PFSK-1 (cell line): ENCODE results near the gene ZNF428.

Source experiments
- FOXP2 ChIP-seq: optimal IDR thresholded peaks from 2 replicates; pipeline ENCODE3; 2011; ENCODE audit warnings: borderline replicate concordance, control low read depth, inconsistent platforms; ENCODE audit not compliant: insufficient read depth; ENCODE audit errors: extremely low read length, extremely low read depth
- POLR2AphosphoS5 ChIP-seq: IDR thresholded peaks from 2 replicates; pipeline ENCODE4 v1.6.1; 2012; ENCODE audit warnings: low read depth, mild to moderate bottlenecking, control low read depth, low read length, moderate library complexity
- SIN3A ChIP-seq: IDR thresholded peaks from 2 replicates; pipeline ENCODE4 v1.6.1; 2012; ENCODE audit warnings: mild to moderate bottlenecking, low read length, moderate library complexity, borderline replicate concordance; ENCODE audit not compliant: insufficient read depth
- TAF1 ChIP-seq: IDR thresholded peaks from 2 replicates; pipeline ENCODE4 v1.6.1; 2012; ENCODE audit warnings: low read length, control low read depth, borderline replicate concordance; ENCODE audit not compliant: insufficient read depth
- TF ChIP-seq, protein P1 (sequence below), 2 experiments: IDR thresholded peaks; 2 replicates each; pipeline versions ENCODE4 v1.6.1 to v1.8.0; 2011 to 2012; ENCODE audit warnings: low read depth in 2 of 2, low read length in 2 of 2, control low read depth in 1 of 2, inconsistent platforms in 1 of 2, mild to moderate bottlenecking in 1 of 2, moderate library complexity in 1 of 2; ENCODE audit not compliant: insufficient read depth in 1 of 2

The ZNF428 gene

DNA sequence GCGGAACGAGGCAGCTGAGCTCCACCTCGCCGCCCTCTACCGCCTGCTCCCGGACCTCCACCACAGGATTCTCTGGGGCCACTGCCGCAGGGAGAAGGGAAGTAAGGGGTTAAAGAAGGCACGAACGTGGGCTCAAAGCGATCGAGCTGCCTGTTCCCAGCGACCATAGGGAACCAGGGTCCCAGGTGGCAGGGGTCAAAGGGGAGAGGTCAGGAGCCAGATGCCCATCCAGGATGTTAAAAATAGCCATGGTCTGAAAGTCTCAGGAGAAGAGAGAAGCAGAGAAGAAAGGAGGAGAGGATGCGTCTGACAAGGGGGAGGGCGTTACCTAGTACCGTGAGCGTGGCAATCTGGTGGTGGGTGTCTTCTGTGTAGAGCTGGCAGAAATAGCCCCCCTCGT lies 7.4 kb upstream of the ZNF428 start:
- TF ChIP-seq FOXP2 (no peak), POLR2AphosphoS5 (no peak), SIN3A (no peak), TAF1 (no peak)
- TF ChIP-seq, protein P1, sequence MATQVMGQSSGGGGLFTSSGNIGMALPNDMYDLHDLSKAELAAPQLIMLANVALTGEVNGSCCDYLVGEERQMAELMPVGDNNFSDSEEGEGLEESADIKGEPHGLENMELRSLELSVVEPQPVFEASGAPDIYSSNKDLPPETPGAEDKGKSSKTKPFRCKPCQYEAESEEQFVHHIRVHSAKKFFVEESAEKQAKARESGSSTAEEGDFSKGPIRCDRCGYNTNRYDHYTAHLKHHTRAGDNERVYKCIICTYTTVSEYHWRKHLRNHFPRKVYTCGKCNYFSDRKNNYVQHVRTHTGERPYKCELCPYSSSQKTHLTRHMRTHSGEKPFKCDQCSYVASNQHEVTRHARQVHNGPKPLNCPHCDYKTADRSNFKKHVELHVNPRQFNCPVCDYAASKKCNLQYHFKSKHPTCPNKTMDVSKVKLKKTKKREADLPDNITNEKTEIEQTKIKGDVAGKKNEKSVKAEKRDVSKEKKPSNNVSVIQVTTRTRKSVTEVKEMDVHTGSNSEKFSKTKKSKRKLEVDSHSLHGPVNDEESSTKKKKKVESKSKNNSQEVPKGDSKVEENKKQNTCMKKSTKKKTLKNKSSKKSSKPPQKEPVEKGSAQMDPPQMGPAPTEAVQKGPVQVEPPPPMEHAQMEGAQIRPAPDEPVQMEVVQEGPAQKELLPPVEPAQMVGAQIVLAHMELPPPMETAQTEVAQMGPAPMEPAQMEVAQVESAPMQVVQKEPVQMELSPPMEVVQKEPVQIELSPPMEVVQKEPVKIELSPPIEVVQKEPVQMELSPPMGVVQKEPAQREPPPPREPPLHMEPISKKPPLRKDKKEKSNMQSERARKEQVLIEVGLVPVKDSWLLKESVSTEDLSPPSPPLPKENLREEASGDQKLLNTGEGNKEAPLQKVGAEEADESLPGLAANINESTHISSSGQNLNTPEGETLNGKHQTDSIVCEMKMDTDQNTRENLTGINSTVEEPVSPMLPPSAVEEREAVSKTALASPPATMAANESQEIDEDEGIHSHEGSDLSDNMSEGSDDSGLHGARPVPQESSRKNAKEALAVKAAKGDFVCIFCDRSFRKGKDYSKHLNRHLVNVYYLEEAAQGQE (IDR thresholded peaks at IDR 0.05; ENCODE audit: insufficient read depth in 1 of 2, low read depth in 2 of 2, low read length in 2 of 2), result no peak

DNA sequence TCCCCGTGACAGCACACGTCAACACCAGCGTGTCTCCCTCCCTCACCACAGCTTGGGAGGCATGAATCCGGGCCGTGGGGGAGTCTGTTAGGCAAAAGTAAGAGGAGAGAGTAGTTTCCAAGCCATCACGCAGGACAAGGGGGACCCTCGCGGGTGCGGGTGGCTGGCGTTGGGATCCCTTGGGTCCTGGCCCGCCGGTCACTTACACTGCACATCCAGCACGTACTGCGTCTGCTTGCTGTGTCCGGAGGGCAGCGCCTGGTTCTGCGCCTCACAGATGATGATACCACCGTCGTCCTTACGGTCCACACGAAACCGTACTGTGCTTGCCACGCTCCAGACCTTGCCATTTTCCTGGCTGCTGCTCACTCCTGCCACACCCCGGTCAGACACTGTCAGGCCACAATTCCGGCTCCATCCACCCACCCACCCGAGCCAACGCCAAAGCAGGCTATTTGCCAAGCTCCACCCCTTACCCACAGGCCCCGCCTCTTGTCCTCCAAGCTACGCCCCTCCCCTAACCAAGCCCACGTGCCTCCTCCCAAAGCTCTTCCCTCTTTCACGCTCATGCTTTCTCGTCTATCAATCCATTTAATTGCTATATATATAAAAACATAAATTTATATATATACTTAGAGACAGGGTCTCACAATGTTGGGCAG lies 6.6 kb upstream of the ZNF428 start:
- TF ChIP-seq SIN3A (no peak), FOXP2 (no peak), POLR2AphosphoS5 (no peak), TAF1 (no peak)
- TF ChIP-seq, protein P1 (IDR thresholded peaks at IDR 0.05; ENCODE audit: insufficient read depth in 1 of 2, low read depth in 2 of 2, low read length in 2 of 2), result no peak

DNA sequence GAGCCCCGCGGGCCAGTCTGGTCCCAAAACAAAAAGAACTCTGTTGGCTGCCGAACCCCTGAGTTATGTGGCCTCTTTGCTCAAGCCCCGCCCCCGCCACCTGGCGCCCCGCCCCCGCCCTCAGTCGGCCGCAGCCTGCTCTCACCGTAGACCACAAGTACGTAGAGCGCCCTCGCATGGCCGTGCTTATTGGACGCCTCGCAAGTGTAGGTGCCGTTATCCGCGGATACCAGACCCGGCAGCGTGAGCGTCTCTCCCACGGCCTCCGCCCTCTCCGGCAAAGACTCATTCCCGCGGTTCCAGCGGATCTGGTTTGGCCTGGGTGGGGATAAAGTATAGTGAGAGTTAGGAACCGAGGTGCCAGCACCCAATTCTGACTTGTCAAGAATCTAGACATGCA lies 5.5 kb upstream of the ZNF428 start:
- no peak for TF ChIP-seq TAF1
- TF ChIP-seq, protein P1 (IDR thresholded peaks at IDR 0.05; ENCODE audit: insufficient read depth in 1 of 2, low read depth in 2 of 2, low read length in 2 of 2), result no peak
- TF ChIP-seq POLR2AphosphoS5, result no peak
- no peak for TF ChIP-seq FOXP2
- TF ChIP-seq SIN3A, result no peak

DNA sequence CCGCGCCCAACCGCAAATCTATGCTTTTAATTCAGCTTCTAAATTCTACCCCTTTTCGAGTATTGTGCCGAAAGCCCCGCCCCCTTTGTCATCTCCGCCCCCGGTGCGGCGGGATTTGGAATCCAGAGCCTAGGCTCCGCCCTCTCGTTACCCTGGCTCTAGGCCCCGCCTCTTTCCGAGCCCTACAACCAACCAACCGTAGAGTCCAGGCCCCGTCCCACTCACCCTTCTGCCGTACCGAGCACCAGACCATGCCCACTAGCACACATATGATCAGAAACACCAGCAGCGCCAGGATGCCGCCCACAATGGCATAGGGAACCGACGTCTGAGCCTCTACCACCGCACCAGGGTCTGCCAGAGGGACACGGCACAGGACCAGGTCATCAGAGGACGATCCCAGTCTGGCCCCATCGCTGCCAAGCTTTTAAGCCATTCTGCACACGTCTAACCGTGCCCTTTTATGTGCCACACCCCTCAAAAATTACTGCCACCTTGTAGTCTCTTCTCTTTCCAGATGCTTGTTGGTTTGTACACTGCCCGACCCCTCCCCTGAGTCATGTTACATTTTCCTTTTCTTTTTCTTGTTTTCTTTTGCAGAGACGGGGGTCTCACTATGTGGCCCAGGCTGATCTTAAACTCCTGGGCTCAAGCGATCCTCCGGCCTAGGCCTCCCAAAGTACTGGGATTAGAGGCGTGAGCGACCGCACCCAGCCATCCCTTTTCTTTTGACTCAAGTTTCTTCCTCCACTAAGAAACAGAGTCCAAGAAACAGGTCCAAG lies 4.7 kb upstream of the ZNF428 start:
- no peak for TF ChIP-seq POLR2AphosphoS5
- no peak for TF ChIP-seq FOXP2
- TF ChIP-seq SIN3A, result no peak
- no peak for TF ChIP-seq TAF1
- TF ChIP-seq, protein P1 (IDR thresholded peaks at IDR 0.05; ENCODE audit: insufficient read depth in 1 of 2, low read depth in 2 of 2, low read length in 2 of 2), result no peak

DNA sequence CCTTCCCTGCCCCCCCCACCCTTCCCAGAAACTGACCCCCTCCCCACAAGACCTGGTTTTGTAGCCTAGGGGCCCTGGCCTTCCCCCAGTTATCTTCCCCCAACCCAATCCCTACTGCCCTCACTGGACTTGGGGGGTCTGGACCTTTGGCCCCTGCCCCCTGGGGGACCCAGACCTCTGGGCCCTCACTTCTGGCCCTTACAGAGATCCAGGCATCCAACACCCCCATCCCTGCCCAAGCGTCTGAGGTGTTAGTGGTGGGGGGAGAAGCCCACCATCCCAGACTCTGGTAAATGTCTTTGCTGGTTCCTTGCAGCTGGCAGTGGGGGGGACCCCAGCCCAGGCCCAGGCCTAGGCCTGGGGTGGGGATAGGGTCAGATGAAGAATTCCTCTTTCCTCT lies 3.5 kb upstream of the ZNF428 start:
- TF ChIP-seq FOXP2, result no peak
- TF ChIP-seq TAF1, result no peak
- no peak for TF ChIP-seq SIN3A
- TF ChIP-seq, protein P1 (IDR thresholded peaks at IDR 0.05; ENCODE audit: insufficient read depth in 1 of 2, low read depth in 2 of 2, low read length in 2 of 2), result no peak
- no peak for TF ChIP-seq POLR2AphosphoS5
